Fibroblast of mammary gland (primary cell): ENCODE measurements around the gene NEGR1.
"Not testable (repeated sequence)": the region's sequence is repeated elsewhere in the genome, so short reads cannot be mapped to it uniquely, and the experiment has no call there.

ENCODE experiments used
- DNase-seq: peaks from one replicate; pipeline ENCODE4 v3.0.0-alpha.2; 2010; ENCODE audit warnings: low read depth
- H3K4me3 ChIP-seq: 2 replicates; pipeline ENCODE4 v1.5.1; 2011; ENCODE audit warnings: low read depth, mild to moderate bottlenecking, low read length, moderate library complexity; ENCODE audit not compliant: control insufficient read depth
- CTCF ChIP-seq: conservative IDR thresholded peaks from 2 replicates; pipeline ENCODE4 v1.5.1; 2011; ENCODE audit warnings: low read depth, low read length, inconsistent platforms; ENCODE audit not compliant: control insufficient read depth, insufficient read depth

The NEGR1 gene

GRCh38 chr1:71899881-71900280 is 382.5 kb downstream of the NEGR1 start:
- no peak overlapping the region for H3K4me3 ChIP-seq
- TF ChIP-seq CTCF = no peak
- DNase-seq = no peak

GRCh38 chr1:71888166-71888565 is 394.2 kb downstream of the NEGR1 start:
- DNase-seq, H3K4me3 ChIP-seq: not testable (repeated sequence)

- TF ChIP-seq CTCF = no peak
- H3K4me3 ChIP-seq = no peak overlapping the region
- DNase-seq = peak; percentile 33
Observed at GRCh38 chr1:71885171-71885570, 397.2 kb downstream of the NEGR1 start.

- H3K4me3 ChIP-seq = no peak overlapping the region
- no peak for TF ChIP-seq CTCF
- no peak for DNase-seq
Observed at GRCh38 chr1:71882637-71883036, 399.7 kb downstream of the NEGR1 start.

- DNase-seq = no peak
- TF ChIP-seq CTCF = no peak
- H3K4me3 ChIP-seq = no peak overlapping the region
Observed at GRCh38 chr1:71882226-71882625, 400.1 kb downstream of the NEGR1 start.

- DNase-seq = no peak
- no peak overlapping the region for H3K4me3 ChIP-seq
- TF ChIP-seq CTCF = no peak
Observed at GRCh38 chr1:71881611-71882010, 400.7 kb downstream of the NEGR1 start.

- no peak overlapping the region for H3K4me3 ChIP-seq
- DNase-seq = no peak
- no peak for TF ChIP-seq CTCF
Observed at GRCh38 chr1:71869326-71869725, 413.0 kb downstream of the NEGR1 start.
